Measurements from ENCODE around the gene SPRYD7. TPM values are rescaled to one million over a fixed set of nuclear protein-coding genes. Genes with fewer than 3 reads are reported as not detected.
A peak's percentile ranks its signal among the peaks of the same experiment; 100 is the strongest.

SPRYD7 gene
- total RNA-seq, 4 donors from 2014 or later: 9.8 to 24.7 (median 17.9) TPM

- Histone ChIP-seq H3K4me3 (peak overlapping the region; percentile 80 to 98 (median 88)), H3K36me3 (no peaks in the 10 kb centered on the region), H3K27ac (peak overlapping the region; percentile 87 to 95 (median 92)), H3K27me3 (no peaks in the 10 kb centered on the region), H3K4me1 (peaks cover 49 to 54% of the 10 kb centered on the region in 2 donors), H3K9me3 (no peaks in the 10 kb centered on the region)
- TF ChIP-seq, protein P1, sequence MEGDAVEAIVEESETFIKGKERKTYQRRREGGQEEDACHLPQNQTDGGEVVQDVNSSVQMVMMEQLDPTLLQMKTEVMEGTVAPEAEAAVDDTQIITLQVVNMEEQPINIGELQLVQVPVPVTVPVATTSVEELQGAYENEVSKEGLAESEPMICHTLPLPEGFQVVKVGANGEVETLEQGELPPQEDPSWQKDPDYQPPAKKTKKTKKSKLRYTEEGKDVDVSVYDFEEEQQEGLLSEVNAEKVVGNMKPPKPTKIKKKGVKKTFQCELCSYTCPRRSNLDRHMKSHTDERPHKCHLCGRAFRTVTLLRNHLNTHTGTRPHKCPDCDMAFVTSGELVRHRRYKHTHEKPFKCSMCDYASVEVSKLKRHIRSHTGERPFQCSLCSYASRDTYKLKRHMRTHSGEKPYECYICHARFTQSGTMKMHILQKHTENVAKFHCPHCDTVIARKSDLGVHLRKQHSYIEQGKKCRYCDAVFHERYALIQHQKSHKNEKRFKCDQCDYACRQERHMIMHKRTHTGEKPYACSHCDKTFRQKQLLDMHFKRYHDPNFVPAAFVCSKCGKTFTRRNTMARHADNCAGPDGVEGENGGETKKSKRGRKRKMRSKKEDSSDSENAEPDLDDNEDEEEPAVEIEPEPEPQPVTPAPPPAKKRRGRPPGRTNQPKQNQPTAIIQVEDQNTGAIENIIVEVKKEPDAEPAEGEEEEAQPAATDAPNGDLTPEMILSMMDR (IDR thresholded peaks at IDR 0.05 in 4 of 5, conservative IDR thresholded peaks at IDR 0.05 in 1 of 5): no peak
- TF ChIP-seq POLR2A (IDR thresholded peaks at IDR 0.05): no peak
- intact Hi-C loops (cut with DNase I; ENCODE audit: low total_unique reads) (loop anchor here (1.0 to 5.0 kb wide), 6 partner anchors 60 to 590 kb away; partner anchors contain the start of genes KPNA3 and TRIM13), in situ Hi-C loops (cut with MboI; ENCODE audit: low sequenced_read_pairs in 4 of 4) (no loop called here)
- ATAC-seq (peak in 1 of 2 donors; percentile 3), DNase-seq (no peak)
Measured at GRCh38 chr13:49936968-49937273, 781 bp upstream of the SPRYD7 start.

DNA sequence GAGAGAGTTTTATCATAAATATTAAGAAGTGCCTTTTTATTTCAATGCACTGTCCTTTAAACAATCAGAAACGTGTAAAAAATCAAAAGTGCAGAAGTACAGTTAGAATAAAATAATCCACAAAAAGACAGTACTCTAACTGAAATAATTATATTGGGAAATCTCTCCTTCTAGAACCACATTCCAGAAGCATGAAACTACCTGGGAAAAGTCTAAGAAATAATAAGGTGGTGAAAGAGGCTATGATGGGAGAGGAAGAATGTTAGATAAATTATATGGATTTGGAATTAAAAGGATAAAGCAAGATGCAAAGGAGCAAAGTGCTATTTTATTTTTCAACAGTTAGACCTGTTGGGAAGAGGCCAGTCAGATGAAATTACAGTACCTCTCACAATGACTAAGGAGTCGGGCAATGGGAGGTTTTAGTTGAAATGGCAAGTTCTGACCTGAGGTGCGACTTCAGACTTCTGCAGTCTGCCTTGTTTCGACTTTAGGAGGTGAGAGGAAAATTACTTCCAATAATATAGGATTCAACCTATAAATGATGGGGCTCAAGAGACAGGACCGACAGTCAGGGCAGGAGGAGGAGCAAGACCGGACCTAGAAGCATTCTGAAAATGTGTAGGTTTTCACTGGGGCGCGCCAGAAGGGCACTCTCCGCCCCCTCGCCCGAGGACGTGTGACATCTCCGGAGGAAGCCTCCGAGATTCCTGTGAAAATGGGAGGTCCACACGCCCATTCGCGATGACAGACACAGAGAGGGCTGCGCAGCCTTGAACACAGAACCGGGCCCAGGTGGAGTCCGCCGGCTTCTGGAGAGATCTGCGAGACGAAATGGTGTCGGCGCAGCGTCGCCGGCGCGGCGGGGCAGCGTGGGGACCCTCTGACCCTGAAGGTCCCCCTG is 717 bp downstream of the SPRYD7 start:
- no peaks in the 10 kb centered on the region for H3K9me3 ChIP-seq
- intact Hi-C loops (cut with DNase I; ENCODE audit: low total_unique reads) (loop anchor here (1.0 to 5.0 kb wide), 6 partner anchors 61 to 592 kb away; partner anchors contain the start of genes KPNA3 and TRIM13), in situ Hi-C loops (cut with MboI; ENCODE audit: low sequenced_read_pairs in 4 of 4) (no loop called here)
- H3K4me3 ChIP-seq: peak overlapping the region; percentile 74 to 98 (median 85)
- H3K27ac ChIP-seq: peak overlapping the region; percentile 87 to 95 (median 92)
- TF ChIP-seq, protein P1 (IDR thresholded peaks at IDR 0.05 in 4 of 5, conservative IDR thresholded peaks at IDR 0.05 in 1 of 5): no peak
- no peak for TF ChIP-seq POLR2A (IDR thresholded peaks at IDR 0.05)
- H3K36me3 ChIP-seq: peaks cover 0 to 12% of the 10 kb centered on the region in 2 donors
- ATAC-seq: peak; percentile 44 to 49
- peak; percentile 13 to 31 for DNase-seq
- no peaks in the 10 kb centered on the region for H3K27me3 ChIP-seq
- peaks cover 49 to 54% of the 10 kb centered on the region in 2 donors for H3K4me1 ChIP-seq

GRCh38 chr13:49933511-49933910 is 2.6 kb downstream of the SPRYD7 start:
- no peaks in the 10 kb centered on the region for H3K9me3 ChIP-seq
- in situ Hi-C loops (cut with MboI; ENCODE audit: low sequenced_read_pairs in 4 of 4) (no loop called here), intact Hi-C loops (cut with DNase I; ENCODE audit: low total_unique reads) (no loop called here)
- TF ChIP-seq POLR2A (IDR thresholded peaks at IDR 0.05): no peak
- TF ChIP-seq, protein P1 (IDR thresholded peaks at IDR 0.05 in 4 of 5, conservative IDR thresholded peaks at IDR 0.05 in 1 of 5): no peak
- no peaks in the 10 kb centered on the region for H3K27me3 ChIP-seq
- H3K4me3 ChIP-seq: no peak overlapping the region
- H3K27ac ChIP-seq: peak overlapping the region in 2 of 4 donors; percentile 20 to 35
- ATAC-seq (no peak), DNase-seq (no peak)
- peaks cover 41 to 45% of the 10 kb centered on the region in 2 donors for H3K4me1 ChIP-seq
- H3K36me3 ChIP-seq: peaks cover 0 to 27% of the 10 kb centered on the region in 2 donors

DNA sequence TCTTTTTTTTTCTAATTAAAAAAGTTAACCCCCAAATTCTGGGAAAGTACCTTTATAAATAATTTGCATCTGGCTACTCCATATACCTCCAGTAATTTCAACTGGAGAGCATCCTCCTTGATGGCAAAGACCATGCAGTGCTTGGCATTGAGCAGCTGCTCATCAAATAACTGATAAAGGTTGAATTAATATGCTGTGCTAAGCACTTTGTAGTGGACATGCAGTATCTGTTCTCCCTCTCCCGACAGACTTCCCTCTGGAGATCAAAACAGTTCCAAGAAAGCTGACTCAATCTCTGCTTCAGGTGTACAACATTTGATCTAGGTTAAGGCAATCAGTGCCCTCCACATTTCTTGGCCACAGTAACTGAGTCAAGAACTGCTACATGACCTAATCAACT is 3.3 kb downstream of the SPRYD7 start:
- no peak overlapping the region for H3K4me3 ChIP-seq
- in situ Hi-C loops (cut with MboI; ENCODE audit: low sequenced_read_pairs in 4 of 4): no loop called here
- no peaks in the 10 kb centered on the region for H3K27me3 ChIP-seq
- peaks cover 0 to 33% of the 10 kb centered on the region in 2 donors for H3K36me3 ChIP-seq
- TF ChIP-seq POLR2A (IDR thresholded peaks at IDR 0.05): no peak
- TF ChIP-seq, protein P1 (IDR thresholded peaks at IDR 0.05 in 4 of 5, conservative IDR thresholded peaks at IDR 0.05 in 1 of 5): no peak
- no peak for ATAC-seq
- intact Hi-C loops (cut with DNase I; ENCODE audit: low total_unique reads): no loop called here
- DNase-seq: no peak
- peaks cover 39 to 41% of the 10 kb centered on the region in 2 donors for H3K4me1 ChIP-seq
- H3K27ac ChIP-seq: peak overlapping the region in 2 of 4 donors; percentile 20 to 35
- H3K9me3 ChIP-seq: no peaks in the 10 kb centered on the region

Data from gastrocnemius medialis (tissue), 4 donors.